Measurements from ENCODE around the gene FBLIM1.

The FBLIM1 gene

GRCh38 chr1:15740924-15741850 lies 17.4 kb upstream of the FBLIM1 start:
- Histone ChIP-seq H3K4me3 (ENCODE audit: low read length) (peak overlapping the region; percentile 33), H3K36me3 (ENCODE audit: control insufficient read depth, insufficient read depth, low read length) (no peaks in the 10 kb centered on the region), H3K27me3 (ENCODE audit: control insufficient read depth, insufficient read depth, low read length) (no peaks in the 10 kb centered on the region), H3K4me1 (ENCODE audit: control insufficient read depth, insufficient read depth, low read length) (no peaks in the 10 kb centered on the region), H3K9ac (ENCODE audit: low read length) (no peak overlapping the region), H3K27ac (ENCODE audit: low read depth, low read length) (no peak overlapping the region)

DNA sequence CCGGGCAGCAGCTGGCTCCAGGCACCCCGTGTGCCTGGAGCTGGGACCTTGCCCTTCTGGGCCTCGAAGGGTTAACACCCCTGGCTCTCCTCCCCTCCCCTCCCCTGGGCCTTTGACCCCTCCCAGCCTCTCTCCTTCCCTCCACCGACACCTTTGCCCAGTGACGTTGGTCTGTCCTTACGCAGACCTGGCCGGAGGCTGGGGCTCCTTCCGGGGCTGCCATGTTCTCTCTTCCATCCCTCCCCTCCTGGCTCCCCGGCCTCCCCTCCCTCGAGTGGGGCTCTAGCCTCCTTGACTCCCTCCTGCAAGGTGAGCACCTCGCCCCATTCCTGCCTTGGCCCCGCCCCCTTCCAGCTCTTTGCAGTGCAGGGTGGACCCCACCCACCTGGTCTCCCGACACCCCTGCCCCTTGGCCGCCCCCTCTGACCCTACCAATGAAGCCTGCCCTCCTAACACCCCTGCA lies 16.2 kb upstream of the FBLIM1 start, which contains the start of gene TMEM82:
TMEM82 (plus strand) TSS at position 161 of the 463 bp plus-strand sequence; CDS start at position 222, 61 bp downstream.
- H3K36me3 ChIP-seq (ENCODE audit: control insufficient read depth, insufficient read depth, low read length) = no peaks in the 10 kb centered on the region
- no peak within 1 kb of the TSS for H3K9ac ChIP-seq (ENCODE audit: low read length)
- peak within 1 kb of the TSS; percentile 33 for H3K4me3 ChIP-seq (ENCODE audit: low read length)
- no peak within 1 kb of the TSS for H3K27ac ChIP-seq (ENCODE audit: low read depth, low read length)
- no peaks in the 10 kb centered on the region for H3K4me1 ChIP-seq (ENCODE audit: control insufficient read depth, insufficient read depth, low read length)
- H3K27me3 ChIP-seq (ENCODE audit: control insufficient read depth, insufficient read depth, low read length) = no peaks in the 10 kb centered on the region

GRCh38 chr1:15744122-15744679 lies 14.4 kb upstream of the FBLIM1 start:
- no peak overlapping the region for H3K9ac ChIP-seq (ENCODE audit: low read length)
- H3K4me1 ChIP-seq (ENCODE audit: control insufficient read depth, insufficient read depth, low read length) = no peaks in the 10 kb centered on the region
- H3K4me3 ChIP-seq (ENCODE audit: low read length) = no peak overlapping the region
- H3K27me3 ChIP-seq (ENCODE audit: control insufficient read depth, insufficient read depth, low read length) = no peaks in the 10 kb centered on the region
- no peak overlapping the region for H3K27ac ChIP-seq (ENCODE audit: low read depth, low read length)
- H3K36me3 ChIP-seq (ENCODE audit: control insufficient read depth, insufficient read depth, low read length) = no peaks in the 10 kb centered on the region

GRCh38 chr1:15747378-15747777 lies 11.2 kb upstream of the FBLIM1 start:
- Histone ChIP-seq H3K36me3 (ENCODE audit: control insufficient read depth, insufficient read depth, low read length) (no peaks in the 10 kb centered on the region), H3K4me3 (ENCODE audit: low read length) (no peak overlapping the region), H3K27me3 (ENCODE audit: control insufficient read depth, insufficient read depth, low read length) (no peaks in the 10 kb centered on the region), H3K9ac (ENCODE audit: low read length) (no peak overlapping the region), H3K27ac (ENCODE audit: low read depth, low read length) (no peak overlapping the region), H3K4me1 (ENCODE audit: control insufficient read depth, insufficient read depth, low read length) (no peaks in the 10 kb centered on the region)

DNA sequence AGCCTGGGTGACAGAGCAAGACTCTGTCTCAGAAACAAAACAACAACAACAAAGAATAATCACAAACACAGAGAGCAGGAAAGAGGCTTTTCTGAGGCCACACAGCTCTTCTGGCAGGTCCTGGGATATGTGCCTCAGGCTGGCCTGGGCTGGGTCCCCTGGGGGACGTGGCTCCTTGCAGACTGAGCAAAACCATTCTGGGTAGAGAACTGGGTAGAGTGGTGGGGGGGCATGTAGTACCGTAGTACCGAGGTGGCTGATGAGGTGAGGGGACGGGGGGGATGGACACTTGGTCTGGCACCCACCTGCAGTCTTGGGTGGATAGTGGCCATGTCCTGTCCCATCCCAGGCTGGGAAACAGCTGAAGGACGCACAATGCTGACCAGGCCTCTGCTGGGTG lies 10.3 kb upstream of the FBLIM1 start:
- no peak overlapping the region for H3K27ac ChIP-seq (ENCODE audit: low read depth, low read length)
- no peak overlapping the region for H3K9ac ChIP-seq (ENCODE audit: low read length)
- H3K36me3 ChIP-seq (ENCODE audit: control insufficient read depth, insufficient read depth, low read length) = no peaks in the 10 kb centered on the region
- no peaks in the 10 kb centered on the region for H3K27me3 ChIP-seq (ENCODE audit: control insufficient read depth, insufficient read depth, low read length)
- H3K4me1 ChIP-seq (ENCODE audit: control insufficient read depth, insufficient read depth, low read length) = no peaks in the 10 kb centered on the region
- no peak overlapping the region for H3K4me3 ChIP-seq (ENCODE audit: low read length)

GRCh38 chr1:15748690-15749398 lies 9.8 kb upstream of the FBLIM1 start:
- H3K4me1 ChIP-seq (ENCODE audit: control insufficient read depth, insufficient read depth, low read length) = no peaks in the 10 kb centered on the region
- no peak overlapping the region for H3K4me3 ChIP-seq (ENCODE audit: low read length)
- H3K27me3 ChIP-seq (ENCODE audit: control insufficient read depth, insufficient read depth, low read length) = no peaks in the 10 kb centered on the region
- H3K36me3 ChIP-seq (ENCODE audit: control insufficient read depth, insufficient read depth, low read length) = no peaks in the 10 kb centered on the region
- no peak overlapping the region for H3K9ac ChIP-seq (ENCODE audit: low read length)
- no peak overlapping the region for H3K27ac ChIP-seq (ENCODE audit: low read depth, low read length)

GRCh38 chr1:15749399-15750291 lies 8.9 kb upstream of the FBLIM1 start:
- H3K4me3 ChIP-seq (ENCODE audit: low read length) = no peak overlapping the region
- no peaks in the 10 kb centered on the region for H3K36me3 ChIP-seq (ENCODE audit: control insufficient read depth, insufficient read depth, low read length)
- no peak overlapping the region for H3K9ac ChIP-seq (ENCODE audit: low read length)
- H3K27me3 ChIP-seq (ENCODE audit: control insufficient read depth, insufficient read depth, low read length) = no peaks in the 10 kb centered on the region
- no peaks in the 10 kb centered on the region for H3K4me1 ChIP-seq (ENCODE audit: control insufficient read depth, insufficient read depth, low read length)
- no peak overlapping the region for H3K27ac ChIP-seq (ENCODE audit: low read depth, low read length)

- no peak overlapping the region for H3K9ac ChIP-seq (ENCODE audit: low read length)
- H3K4me1 ChIP-seq (ENCODE audit: control insufficient read depth, insufficient read depth, low read length) = no peaks in the 10 kb centered on the region
- H3K36me3 ChIP-seq (ENCODE audit: control insufficient read depth, insufficient read depth, low read length) = no peaks in the 10 kb centered on the region
- H3K27me3 ChIP-seq (ENCODE audit: control insufficient read depth, insufficient read depth, low read length) = no peaks in the 10 kb centered on the region
- no peak overlapping the region for H3K4me3 ChIP-seq (ENCODE audit: low read length)
- H3K27ac ChIP-seq (ENCODE audit: low read depth, low read length) = no peak overlapping the region
Observed at GRCh38 chr1:15750924-15751323, 7.7 kb upstream of the FBLIM1 start.

GRCh38 chr1:15751717-15752116 lies 6.9 kb upstream of the FBLIM1 start:
- Histone ChIP-seq H3K4me1 (ENCODE audit: control insufficient read depth, insufficient read depth, low read length) (no peaks in the 10 kb centered on the region), H3K36me3 (ENCODE audit: control insufficient read depth, insufficient read depth, low read length) (no peaks in the 10 kb centered on the region), H3K27me3 (ENCODE audit: control insufficient read depth, insufficient read depth, low read length) (no peaks in the 10 kb centered on the region), H3K27ac (ENCODE audit: low read depth, low read length) (no peak overlapping the region), H3K9ac (ENCODE audit: low read length) (no peak overlapping the region), H3K4me3 (ENCODE audit: low read length) (no peak overlapping the region)

DNA sequence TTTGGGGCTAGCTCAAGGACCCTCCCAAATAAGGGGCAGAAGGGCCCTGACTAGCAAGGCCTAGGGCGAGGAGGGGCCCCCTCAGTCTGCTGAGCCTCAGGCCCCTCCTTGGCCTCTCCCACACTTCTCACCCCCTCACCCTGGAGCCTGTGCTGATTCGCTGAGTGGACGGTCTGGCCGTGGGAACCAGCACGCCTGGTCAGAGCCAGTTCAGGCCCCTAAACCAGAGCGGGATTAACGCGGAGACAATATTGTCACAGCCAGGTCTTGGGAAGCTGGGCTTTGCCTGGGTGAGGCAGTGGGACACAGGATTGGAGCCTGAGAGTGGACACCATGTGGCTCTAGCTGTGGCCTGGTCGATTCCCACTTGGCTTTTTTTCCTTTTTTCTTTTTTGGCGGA lies 4.8 kb upstream of the FBLIM1 start:
- Histone ChIP-seq H3K27ac (ENCODE audit: low read depth, low read length) (no peak overlapping the region), H3K9ac (ENCODE audit: low read length) (no peak overlapping the region)

GRCh38 chr1:15755021-15755645 lies 3.5 kb upstream of the FBLIM1 start:
- Histone ChIP-seq H3K4me1 (ENCODE audit: control insufficient read depth, insufficient read depth, low read length) (no peaks in the 10 kb centered on the region), H3K27me3 (ENCODE audit: control insufficient read depth, insufficient read depth, low read length) (no peaks in the 10 kb centered on the region), H3K4me3 (ENCODE audit: low read length) (no peak overlapping the region), H3K9ac (ENCODE audit: low read length) (no peak overlapping the region), H3K27ac (ENCODE audit: low read depth, low read length) (no peak overlapping the region), H3K36me3 (ENCODE audit: control insufficient read depth, insufficient read depth, low read length) (no peaks in the 10 kb centered on the region)

More for the DNA sequence above, 4.8 kb upstream of the FBLIM1 start:
- Histone ChIP-seq H3K4me1 (ENCODE audit: control insufficient read depth, insufficient read depth, low read length) (no peaks in the 10 kb centered on the region), H3K27me3 (ENCODE audit: control insufficient read depth, insufficient read depth, low read length) (no peaks in the 10 kb centered on the region), H3K4me3 (ENCODE audit: low read length) (no peak overlapping the region), H3K36me3 (ENCODE audit: control insufficient read depth, insufficient read depth, low read length) (no peaks in the 10 kb centered on the region)
